Loucy (cell line): ENCODE results near the gene RPLP1.
"Not testable (repeated sequence)": the region's sequence is repeated elsewhere in the genome, so short reads cannot be mapped to it uniquely, and the experiment has no call there.

Source experiments
- H2AFZ ChIP-seq: fragments of 200-600 bp; sonication (generic); 2 replicates; pipeline ENCODE4 v1.6.0; 2016; ENCODE audit warnings: antibody characterized with exemption, mild to moderate bottlenecking, low read length, moderate library complexity
- H3F3A ChIP-seq: fragments of 200-600 bp; 2 replicates; pipeline ENCODE4 v1.6.0; 2016; ENCODE audit warnings: antibody characterized with exemption, low read depth, mild to moderate bottlenecking
- H3K27me3 ChIP-seq: fragments of 200-600 bp; sonication (generic); 2 replicates; pipeline ENCODE4 v1.6.1; 2014; ENCODE audit warnings: low read length, mild to moderate bottlenecking; ENCODE audit not compliant: insufficient read depth, poor library complexity, severe bottlenecking
- H3K36me3 ChIP-seq: fragments of 200-600 bp; sonication (generic); 2 replicates; pipeline ENCODE4 v1.6.1; 2016; ENCODE audit warnings: low read length; ENCODE audit not compliant: insufficient read depth
- H3K4me1 ChIP-seq: fragments of 200-600 bp; sonication (generic); 2 replicates; pipeline ENCODE4 v1.5.1; 2014; ENCODE audit warnings: low read length, mild to moderate bottlenecking; ENCODE audit not compliant: insufficient read depth, poor library complexity, severe bottlenecking
- H3K4me2 ChIP-seq: fragments of 200-600 bp; sonication (generic); 2 replicates; pipeline ENCODE4 v1.6.0; 2014; ENCODE audit warnings: antibody characterized with exemption, low read length, low read depth, mild to moderate bottlenecking; ENCODE audit not compliant: poor library complexity, severe bottlenecking
- H3K4me3 ChIP-seq: fragments of 200-600 bp; sonication (generic); 2 replicates; pipeline ENCODE4 v1.5.1; 2014; ENCODE audit warnings: low read length, mild to moderate bottlenecking, mixed read lengths; ENCODE audit not compliant: poor library complexity, severe bottlenecking
- H3K79me2 ChIP-seq: fragments of 200-600 bp; sonication (generic); 2 replicates; pipeline ENCODE4 v1.6.1; 2014; ENCODE audit warnings: low read length; ENCODE audit not compliant: insufficient read depth
- H3K9ac ChIP-seq: fragments of 200-600 bp; sonication (generic); 2 replicates; pipeline ENCODE4 v1.6.0; 2014; ENCODE audit warnings: mild to moderate bottlenecking, low read depth, low read length, moderate library complexity; ENCODE audit not compliant: poor library complexity, severe bottlenecking
- H3K9me2 ChIP-seq: fragments of 200-600 bp; sonication (generic); replicated peaks from 2 replicates; pipeline ENCODE4 v1.6.1; 2016; ENCODE audit warnings: low read depth, low read length, mixed read lengths
- H3K9me3 ChIP-seq: fragments of 200-600 bp; sonication (generic); 2 replicates; pipeline ENCODE4 v1.6.1; 2014; ENCODE audit warnings: mild to moderate bottlenecking, antibody characterized with exemption, low read length, low read depth; ENCODE audit not compliant: insufficient read depth
- H4K20me1 ChIP-seq: fragments of 200-600 bp; sonication (generic); 2 replicates; pipeline ENCODE4 v1.6.0; 2014; ENCODE audit warnings: antibody characterized with exemption, low read length, mild to moderate bottlenecking; ENCODE audit not compliant: insufficient read depth, poor library complexity, severe bottlenecking
- EZH2phosphoT487 ChIP-seq: fragments of 200-600 bp; IDR thresholded peaks from 2 replicates; pipeline ENCODE4 v1.6.1; 2018; ENCODE audit warnings: antibody characterized with exemption, mild to moderate bottlenecking, moderate library complexity, borderline replicate concordance
- TF ChIP-seq, protein P1 (sequence below): fragments of 200-600 bp; sonication (generic); conservative IDR thresholded peaks from 2 replicates; pipeline ENCODE4 v1.5.1; 2014; ENCODE audit warnings: mild to moderate bottlenecking, antibody characterized with exemption, low read length

Gene RPLP1

DNA sequence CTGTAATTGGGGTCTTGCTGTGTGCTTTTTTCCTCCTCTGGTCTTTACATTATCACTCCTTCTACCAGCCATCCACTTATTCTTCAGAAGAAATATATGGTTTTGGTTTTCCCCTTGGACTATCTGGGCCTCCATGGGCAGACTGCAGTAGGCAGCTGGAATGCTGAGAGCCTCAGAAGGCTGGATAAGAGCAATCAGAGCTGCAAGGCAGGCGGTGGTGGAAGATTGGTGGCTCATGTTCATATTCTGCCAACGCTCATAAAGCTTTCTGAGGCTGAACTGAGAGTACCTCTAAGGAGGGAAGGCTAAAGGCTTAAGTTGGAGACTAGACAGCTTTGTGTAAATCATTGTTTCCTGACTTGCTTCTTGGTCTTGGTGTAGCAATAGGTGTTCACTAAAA is 5.7 kb upstream of the RPLP1 start:
- Histone ChIP-seq H3K36me3 (peaks cover 64% of the 10 kb centered on the region), H4K20me1 (no peaks in the 10 kb centered on the region), H3K9me2 (no peaks in the 10 kb centered on the region), H3K9me3 (no peaks in the 10 kb centered on the region), H2AFZ (no peak overlapping the region), H3K4me1 (peaks cover 8% of the 10 kb centered on the region), H3K27me3 (no peaks in the 10 kb centered on the region), H3K79me2 (no peaks in the 10 kb centered on the region), H3K9ac (no peak overlapping the region), H3K4me2 (no peak overlapping the region), H3F3A (no peaks in the 10 kb centered on the region), H3K4me3 (no peak overlapping the region)
- TF ChIP-seq, protein P1, sequence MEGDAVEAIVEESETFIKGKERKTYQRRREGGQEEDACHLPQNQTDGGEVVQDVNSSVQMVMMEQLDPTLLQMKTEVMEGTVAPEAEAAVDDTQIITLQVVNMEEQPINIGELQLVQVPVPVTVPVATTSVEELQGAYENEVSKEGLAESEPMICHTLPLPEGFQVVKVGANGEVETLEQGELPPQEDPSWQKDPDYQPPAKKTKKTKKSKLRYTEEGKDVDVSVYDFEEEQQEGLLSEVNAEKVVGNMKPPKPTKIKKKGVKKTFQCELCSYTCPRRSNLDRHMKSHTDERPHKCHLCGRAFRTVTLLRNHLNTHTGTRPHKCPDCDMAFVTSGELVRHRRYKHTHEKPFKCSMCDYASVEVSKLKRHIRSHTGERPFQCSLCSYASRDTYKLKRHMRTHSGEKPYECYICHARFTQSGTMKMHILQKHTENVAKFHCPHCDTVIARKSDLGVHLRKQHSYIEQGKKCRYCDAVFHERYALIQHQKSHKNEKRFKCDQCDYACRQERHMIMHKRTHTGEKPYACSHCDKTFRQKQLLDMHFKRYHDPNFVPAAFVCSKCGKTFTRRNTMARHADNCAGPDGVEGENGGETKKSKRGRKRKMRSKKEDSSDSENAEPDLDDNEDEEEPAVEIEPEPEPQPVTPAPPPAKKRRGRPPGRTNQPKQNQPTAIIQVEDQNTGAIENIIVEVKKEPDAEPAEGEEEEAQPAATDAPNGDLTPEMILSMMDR, result no peak
- no peak for TF ChIP-seq EZH2phosphoT487

DNA sequence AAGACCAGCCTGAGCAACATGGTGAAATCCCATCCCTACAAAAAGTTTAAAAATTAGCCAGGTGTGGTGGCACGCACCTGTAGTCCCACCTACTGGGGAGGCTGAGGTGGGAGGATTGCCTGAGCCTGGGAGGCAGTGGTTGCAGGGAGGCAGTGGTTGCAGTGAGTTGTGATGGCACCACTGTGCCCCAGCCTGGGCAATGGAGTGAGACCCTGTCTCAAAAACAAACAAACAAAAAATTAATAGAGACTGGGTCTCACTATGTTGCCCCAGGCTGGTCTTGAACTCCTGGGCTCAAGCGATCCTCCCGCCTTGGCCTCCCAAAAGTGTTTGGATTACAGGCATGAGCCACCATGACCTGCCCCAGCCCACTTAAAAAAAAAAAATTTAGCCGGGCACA is 2.4 kb upstream of the RPLP1 start:
- not testable (repeated sequence) for H3K4me3 ChIP-seq, H2AFZ ChIP-seq, H3K9me3 ChIP-seq, H3K27me3 ChIP-seq, H3K9ac ChIP-seq, H3F3A ChIP-seq, H3K9me2 ChIP-seq, H3K4me2 ChIP-seq
- Histone ChIP-seq H3K79me2 (peaks cover 26% of the 10 kb centered on the region), H3K4me1 (peaks cover 24% of the 10 kb centered on the region), H3K36me3 (peaks cover 43% of the 10 kb centered on the region; the same call in 1 of the 2 replicates), H4K20me1 (peaks cover 25% of the 10 kb centered on the region)

- Histone ChIP-seq H3K4me3 (peak overlapping the region; percentile 86), H3K27me3 (peaks cover 10% of the 10 kb centered on the region), H3K79me2 (peaks cover 35% of the 10 kb centered on the region), H3K4me1 (peaks cover 30% of the 10 kb centered on the region), H3F3A (no peaks in the 10 kb centered on the region), H3K9ac (peak overlapping the region; percentile 86), H2AFZ (no peak overlapping the region), H4K20me1 (peaks cover 34% of the 10 kb centered on the region), H3K9me3 (no peaks in the 10 kb centered on the region), H3K36me3 (peaks cover 43% of the 10 kb centered on the region; the same call in 1 of the 2 replicates), H3K4me2 (peak overlapping the region; percentile 80), H3K9me2 (no peaks in the 10 kb centered on the region)
- TF ChIP-seq, protein P1, result no peak
- TF ChIP-seq EZH2phosphoT487, result no peak
These were observed 1.5 kb upstream of the RPLP1 start for GRCh38 chr15:69450968-69451695.
